ENCODE data around the gene ELFN1. TPM values are rescaled to one million over a fixed set of nuclear protein-coding genes. Genes with fewer than 3 reads are reported as not detected.

ELFN1 gene
- total RNA-seq, 4 donors from 2014 or later: 1.4 to 2.5 (median 1.9) TPM

- Histone ChIP-seq H3K27ac (no peak overlapping the region), H3K9me3 (peaks cover 7% of the 10 kb centered on the region), H3K36me3 (no peaks in the 10 kb centered on the region), H3K4me3 (no peak overlapping the region), H3K27me3 (peaks cover 51% of the 10 kb centered on the region), H3K4me1 (peaks cover 10% of the 10 kb centered on the region)
- WGBS: 36% methylated on average over 14 of the region's 15 CpGs
- TF ChIP-seq POLR2A (IDR thresholded peaks at IDR 0.05) (no peak), CTCF (IDR thresholded peaks at IDR 0.05) (no peak), EP300 (IDR thresholded peaks at IDR 0.05) (no peak), POLR2AphosphoS5 (IDR thresholded peaks at IDR 0.05) (no peak)
- no peak for DNase-seq (ENCODE audit: low spot score in 2 of 2)
Observed at GRCh38 chr7:1639532-1640175, 30.4 kb upstream of the ELFN1 start.

GRCh38 chr7:1640376-1641172 is 29.5 kb upstream of the ELFN1 start:
- Histone ChIP-seq H3K36me3 (no peaks in the 10 kb centered on the region), H3K4me1 (peaks cover 10% of the 10 kb centered on the region), H3K27ac (no peak overlapping the region), H3K9me3 (peaks cover 3% of the 10 kb centered on the region), H3K4me3 (no peak overlapping the region), H3K27me3 (peaks cover 59% of the 10 kb centered on the region)
- 40% methylated on average over 19 of the region's 21 CpGs for WGBS
- TF ChIP-seq POLR2A (IDR thresholded peaks at IDR 0.05) (no peak), CTCF (IDR thresholded peaks at IDR 0.05) (peak in 1 of 2 donors; percentile 41)
- no peak for DNase-seq (ENCODE audit: low spot score in 2 of 2)

- Histone ChIP-seq H3K4me1 (peaks cover 10% of the 10 kb centered on the region), H3K27ac (no peak overlapping the region), H3K4me3 (no peak overlapping the region), H3K36me3 (no peaks in the 10 kb centered on the region), H3K9me3 (peaks cover 3% of the 10 kb centered on the region), H3K27me3 (peaks cover 63% of the 10 kb centered on the region)
- DNase-seq (ENCODE audit: low spot score in 2 of 2): no peak
- 79% methylated on average over 11 of the region's 11 CpGs for WGBS
- TF ChIP-seq POLR2AphosphoS5 (IDR thresholded peaks at IDR 0.05) (no peak), EP300 (IDR thresholded peaks at IDR 0.05) (no peak), CTCF (IDR thresholded peaks at IDR 0.05) (no peak), POLR2A (IDR thresholded peaks at IDR 0.05) (no peak)
Observed at GRCh38 chr7:1641173-1641572, 28.9 kb upstream of the ELFN1 start.

- peaks cover 67% of the 10 kb centered on the region for H3K27me3 ChIP-seq
- H3K36me3 ChIP-seq: no peaks in the 10 kb centered on the region
- H3K27ac ChIP-seq: no peak overlapping the region
- peaks cover 10% of the 10 kb centered on the region for H3K4me1 ChIP-seq
- no peak for DNase-seq (ENCODE audit: low spot score in 2 of 2)
- WGBS: 51% methylated on average over 9 of the region's 16 CpGs
- peaks cover 3% of the 10 kb centered on the region for H3K9me3 ChIP-seq
- TF ChIP-seq POLR2A (IDR thresholded peaks at IDR 0.05): no peak
- TF ChIP-seq EP300 (IDR thresholded peaks at IDR 0.05): no peak
- TF ChIP-seq CTCF (IDR thresholded peaks at IDR 0.05): no peak
- TF ChIP-seq POLR2AphosphoS5 (IDR thresholded peaks at IDR 0.05): no peak
- H3K4me3 ChIP-seq: no peak overlapping the region
Observed at GRCh38 chr7:1641661-1642260, 28.3 kb upstream of the ELFN1 start.

- peaks cover 72% of the 10 kb centered on the region for H3K27me3 ChIP-seq
- H3K36me3 ChIP-seq: no peaks in the 10 kb centered on the region
- TF ChIP-seq POLR2AphosphoS5 (IDR thresholded peaks at IDR 0.05) (no peak), POLR2A (IDR thresholded peaks at IDR 0.05) (no peak), CTCF (IDR thresholded peaks at IDR 0.05) (no peak), EP300 (IDR thresholded peaks at IDR 0.05) (no peak)
- H3K27ac ChIP-seq: no peak overlapping the region
- 37% methylated on average over 8 of the region's 14 CpGs for WGBS
- no peak for DNase-seq (ENCODE audit: low spot score in 2 of 2)
- peaks cover under 1% of the 10 kb centered on the region for H3K9me3 ChIP-seq
- H3K4me1 ChIP-seq: peaks cover 12% of the 10 kb centered on the region
- H3K4me3 ChIP-seq: no peak overlapping the region
Observed at GRCh38 chr7:1642291-1642731, 27.8 kb upstream of the ELFN1 start.
